Mucosa of rectum (tissue), 2 donors: ENCODE results near the gene TOM1.
A peak's percentile ranks its signal among the peaks of the same experiment; 100 is the strongest.

Experiments used
- H3K27ac ChIP-seq, 2 donors: one replicate each; pipeline ENCODE4 v1.7.0; 2013; ENCODE audit warnings: inconsistent platforms in 2 of 2, low read depth in 2 of 2, low read length in 2 of 2
- H3K27me3 ChIP-seq, 2 donors: one replicate each; pipeline ENCODE4 v1.7.0; 2013; ENCODE audit warnings: low read length in 2 of 2; ENCODE audit not compliant: control insufficient read depth in 2 of 2, insufficient read depth in 2 of 2
- H3K36me3 ChIP-seq, 2 donors: one replicate each; pipeline ENCODE4 v1.7.0; 2013; ENCODE audit warnings: low read length in 2 of 2; ENCODE audit not compliant: control insufficient read depth in 2 of 2, insufficient read depth in 2 of 2
- H3K4me1 ChIP-seq, 2 donors: one replicate each; pipeline ENCODE4 v1.7.0; 2013; ENCODE audit warnings: low read length in 2 of 2, mild to moderate bottlenecking in 1 of 2; ENCODE audit not compliant: control insufficient read depth in 2 of 2, insufficient read depth in 2 of 2
- H3K4me3 ChIP-seq, 2 donors: one replicate each; pipeline ENCODE4 v1.7.0; 2013; ENCODE audit warnings: low read length in 2 of 2
- H3K9ac ChIP-seq, 2 donors: one replicate each; pipeline ENCODE4 v1.7.0; 2013; ENCODE audit warnings: low read length in 2 of 2, low read depth in 1 of 2, mild to moderate bottlenecking in 1 of 2
- H3K9me3 ChIP-seq, 2 donors: one replicate each; pipeline ENCODE4 v1.7.0; 2013; ENCODE audit warnings: low read length in 2 of 2; ENCODE audit not compliant: control insufficient read depth in 2 of 2
- donor health status: healthy.
- donor health status: Normal muscosa, but diverticular disease.

Gene TOM1

GRCh38 chr22:35367331-35367886, 67.7 kb downstream of the TOM1 start:
- Histone ChIP-seq H3K27me3 (no peaks in the 10 kb centered on the region), H3K9me3 (no peaks in the 10 kb centered on the region), H3K27ac (peak overlapping the region; percentile 6 to 48), H3K9ac (peak overlapping the region in 1 of 2 donors; percentile 21), H3K36me3 (no peaks in the 10 kb centered on the region), H3K4me3 (no peak overlapping the region), H3K4me1 (peaks cover 6 to 22% of the 10 kb centered on the region in 2 donors)

- H3K36me3 ChIP-seq, result no peaks in the 10 kb centered on the region
- no peaks in the 10 kb centered on the region for H3K27me3 ChIP-seq
- H3K4me1 ChIP-seq, result peaks cover 6 to 22% of the 10 kb centered on the region in 2 donors
- H3K9me3 ChIP-seq, result no peaks in the 10 kb centered on the region
- no peak overlapping the region for H3K4me3 ChIP-seq
- no peak overlapping the region for H3K27ac ChIP-seq
- no peak overlapping the region for H3K9ac ChIP-seq
Observed at GRCh38 chr22:35368386-35368785, 68.7 kb downstream of the TOM1 start.

- Histone ChIP-seq H3K9ac (no peak overlapping the region), H3K27me3 (no peaks in the 10 kb centered on the region), H3K36me3 (no peaks in the 10 kb centered on the region), H3K4me1 (peaks cover 6 to 24% of the 10 kb centered on the region in 2 donors), H3K27ac (no peak overlapping the region), H3K4me3 (no peak overlapping the region), H3K9me3 (no peaks in the 10 kb centered on the region)
Observed at GRCh38 chr22:35369996-35370395, 70.3 kb downstream of the TOM1 start.

- Histone ChIP-seq H3K9me3 (no peaks in the 10 kb centered on the region), H3K4me1 (peaks cover 27 to 33% of the 10 kb centered on the region in 2 donors), H3K27me3 (no peaks in the 10 kb centered on the region), H3K9ac (no peak overlapping the region), H3K4me3 (no peak overlapping the region), H3K27ac (no peak overlapping the region), H3K36me3 (no peaks in the 10 kb centered on the region)
Observed at GRCh38 chr22:35373781-35374180, 74.1 kb downstream of the TOM1 start.

- no peak overlapping the region for H3K27ac ChIP-seq
- H3K4me1 ChIP-seq, result peaks cover 37% of the 10 kb centered on the region in 2 donors
- no peak overlapping the region for H3K9ac ChIP-seq
- H3K9me3 ChIP-seq, result no peaks in the 10 kb centered on the region
- H3K27me3 ChIP-seq, result no peaks in the 10 kb centered on the region
- H3K36me3 ChIP-seq, result no peaks in the 10 kb centered on the region
- no peak overlapping the region for H3K4me3 ChIP-seq
Observed at GRCh38 chr22:35375031-35375430, 75.3 kb downstream of the TOM1 start.

GRCh38 chr22:35375526-35375925, 75.8 kb downstream of the TOM1 start:
- H3K9me3 ChIP-seq, result no peaks in the 10 kb centered on the region
- H3K36me3 ChIP-seq, result no peaks in the 10 kb centered on the region
- H3K27ac ChIP-seq, result no peak overlapping the region
- peaks cover 42% of the 10 kb centered on the region in 2 donors for H3K4me1 ChIP-seq
- no peak overlapping the region for H3K4me3 ChIP-seq
- H3K27me3 ChIP-seq, result no peaks in the 10 kb centered on the region
- H3K9ac ChIP-seq, result no peak overlapping the region

GRCh38 chr22:35376728-35377472, 77.2 kb downstream of the TOM1 start:
- H3K4me1 ChIP-seq, result peaks cover 49 to 51% of the 10 kb centered on the region in 2 donors
- peak overlapping the region; percentile 81 to 87 for H3K27ac ChIP-seq
- H3K9me3 ChIP-seq, result no peaks in the 10 kb centered on the region
- H3K36me3 ChIP-seq, result no peaks in the 10 kb centered on the region
- H3K9ac ChIP-seq, result peak overlapping the region; percentile 60
- H3K27me3 ChIP-seq, result no peaks in the 10 kb centered on the region
- peak overlapping the region; percentile 5 to 57 for H3K4me3 ChIP-seq

- no peak overlapping the region for H3K4me3 ChIP-seq
Observed at GRCh38 chr22:35377735-35378134, 78.0 kb downstream of the TOM1 start.

GRCh38 chr22:35378621-35379020, 78.9 kb downstream of the TOM1 start:
- Histone ChIP-seq H3K27me3 (no peaks in the 10 kb centered on the region), H3K9ac (peak overlapping the region in 1 of 2 donors; percentile 14), H3K4me3 (peak overlapping the region in 1 of 2 donors; percentile 41), H3K36me3 (peaks cover 6% of the 10 kb centered on the region in 2 donors), H3K9me3 (no peaks in the 10 kb centered on the region), H3K4me1 (peaks cover 46 to 49% of the 10 kb centered on the region in 2 donors), H3K27ac (peak overlapping the region; percentile 81 to 87)

More at GRCh38 chr22:35377735-35378134, 78.0 kb downstream of the TOM1 start:
- H3K4me1 ChIP-seq, result peaks cover 46 to 49% of the 10 kb centered on the region in 2 donors
- no peaks in the 10 kb centered on the region for H3K36me3 ChIP-seq
- H3K27ac ChIP-seq, result peak overlapping the region; percentile 81 to 87
- H3K9me3 ChIP-seq, result no peaks in the 10 kb centered on the region
- no peaks in the 10 kb centered on the region for H3K27me3 ChIP-seq
- no peak overlapping the region for H3K9ac ChIP-seq

GRCh38 chr22:35379146-35379993, 79.7 kb downstream of the TOM1 start:
- H3K4me3 ChIP-seq, result peak overlapping the region in 1 of 2 donors; percentile 41
- no peaks in the 10 kb centered on the region for H3K27me3 ChIP-seq
- no peaks in the 10 kb centered on the region for H3K9me3 ChIP-seq
- H3K36me3 ChIP-seq, result peaks cover 6 to 8% of the 10 kb centered on the region in 2 donors
- H3K4me1 ChIP-seq, result peaks cover 46 to 47% of the 10 kb centered on the region in 2 donors
- H3K9ac ChIP-seq, result peak overlapping the region in 1 of 2 donors; percentile 26
- peak overlapping the region; percentile 81 to 87 for H3K27ac ChIP-seq
